Neural progenitor cell (in vitro differentiated cells): ENCODE results near the gene VAMP2. TPM values are rescaled to one million over a fixed set of nuclear protein-coding genes. Genes with fewer than 3 reads are reported as not detected.

ENCODE experiments used
- DNase-seq: peaks from one replicate; pipeline ENCODE4 v3.0.0-alpha.2; 2016; ENCODE audit warnings: low spot score
- H2AFZ ChIP-seq: fragments of 200-600 bp; sonication (generic); replicated peaks from 2 replicates; pipeline ENCODE4 v1.6.1; 2016; ENCODE audit warnings: antibody characterized with exemption
- H3F3A ChIP-seq: fragments of 200-600 bp; sonication (generic); 2 replicates; pipeline ENCODE4 v1.6.1; 2016; ENCODE audit warnings: antibody characterized with exemption, low read depth
- H3K27ac ChIP-seq: fragments of 200-600 bp; sonication (generic); 2 replicates; pipeline ENCODE4 v1.5.1; 2016; ENCODE audit warnings: mild to moderate bottlenecking
- H3K27me3 ChIP-seq: fragments of 200-600 bp; sonication (generic); 2 replicates; pipeline ENCODE4 v1.6.1; 2016; ENCODE audit warnings: mild to moderate bottlenecking, moderate library complexity
- H3K36me3 ChIP-seq: fragments of 200-600 bp; sonication (generic); 2 replicates; pipeline ENCODE4 v1.5.1; 2016
- H3K4me1 ChIP-seq: fragments of 200-600 bp; sonication (generic); 2 replicates; pipeline ENCODE4 v1.6.1; 2016; ENCODE audit warnings: mixed run types
- H3K4me2 ChIP-seq: fragments of 200-600 bp; sonication (generic); 2 replicates; pipeline ENCODE4 v1.6.1; 2016
- H3K4me3 ChIP-seq: fragments of 200-600 bp; sonication (generic); 2 replicates; pipeline ENCODE4 v1.5.1; 2016
- H3K79me2 ChIP-seq: fragments of 200-600 bp; sonication (generic); 2 replicates; pipeline ENCODE4 v1.6.1; 2016; ENCODE audit warnings: low read depth
- H3K9ac ChIP-seq: fragments of 200-600 bp; sonication (generic); 2 replicates; pipeline ENCODE4 v1.6.1; 2016
- H3K9me3 ChIP-seq: fragments of 200-600 bp; sonication (generic); 2 replicates; pipeline ENCODE4 v1.5.1; 2016; ENCODE audit warnings: low read depth
- H4K20me1 ChIP-seq: fragments of 200-600 bp; sonication (generic); 2 replicates; pipeline ENCODE4 v1.6.1; 2016; ENCODE audit warnings: low read depth
- H3K27ac Mint-ChIP-seq: 3 replicates; pipeline ENCODE4 v1.8.0; 2021; ENCODE audit warnings: mixed read lengths
- H3K27me3 Mint-ChIP-seq: 2 replicates; pipeline ENCODE4 v1.8.0; 2022; ENCODE audit warnings: low read depth, mild to moderate bottlenecking, inconsistent platforms, moderate library complexity, mixed read lengths; ENCODE audit not compliant: insufficient read depth
- H3K36me3 Mint-ChIP-seq: 3 replicates; pipeline ENCODE4 v1.8.0; 2021; ENCODE audit warnings: mixed read lengths
- H3K4me1 Mint-ChIP-seq: 3 replicates; pipeline ENCODE4 v1.8.0; 2021; ENCODE audit warnings: mixed read lengths
- H3K4me3 Mint-ChIP-seq: 3 replicates; pipeline ENCODE4 v1.8.0; 2021; ENCODE audit warnings: mild to moderate bottlenecking, moderate library complexity, mixed read lengths
- H3K9me3 Mint-ChIP-seq: 3 replicates; pipeline ENCODE4 v1.8.0; 2020; ENCODE audit warnings: mixed read lengths
- CTCF ChIP-seq: fragments of 200-600 bp; sonication (generic); IDR thresholded peaks from 2 replicates; pipeline ENCODE4 v1.5.1; 2017; ENCODE audit warnings: antibody characterized with exemption, mild to moderate bottlenecking
- EZH2 ChIP-seq: fragments of 200-600 bp; sonication (generic); IDR thresholded peaks from 2 replicates; pipeline ENCODE4 v1.6.1; 2017; ENCODE audit warnings: antibody characterized with exemption, mild to moderate bottlenecking, moderate library complexity
- EZH2phosphoT487 ChIP-seq: fragments of 200-600 bp; sonication (generic); IDR thresholded peaks from 2 replicates; pipeline ENCODE4 v1.6.1; 2017; ENCODE audit warnings: antibody characterized with exemption
- total RNA-seq: library from RNA; depleted of rRNA; stranded (reverse); fragments of >200 nt; gene quantifications from 2 replicates; pipeline ENCODE4 v1.2.3, GENCODE V29; 2015; ENCODE audit warnings: low replicate concordance

Gene VAMP2
- total RNA-seq, 1 donor from 2014 or later = 11.7 TPM

- peaks cover 3% of the 10 kb centered on the region for H3K27me3 Mint-ChIP-seq
- H3K36me3 Mint-ChIP-seq = no peaks in the 10 kb centered on the region
- no peaks in the 10 kb centered on the region for H3K36me3 ChIP-seq
- H3K9ac ChIP-seq = no peak overlapping the region
- DNase-seq = no peak
- H3K9me3 Mint-ChIP-seq = no peaks in the 10 kb centered on the region
- H3K27me3 ChIP-seq = peaks cover 21% of the 10 kb centered on the region
- peak overlapping the region; percentile 19 for H2AFZ ChIP-seq
- H3K79me2 ChIP-seq = no peaks in the 10 kb centered on the region
- peaks cover 10% of the 10 kb centered on the region for H3K4me1 ChIP-seq
- no peak overlapping the region for H3K4me3 Mint-ChIP-seq
- H3K27ac ChIP-seq = no peak overlapping the region
- H3K27ac Mint-ChIP-seq = no peak overlapping the region
- H3K9me3 ChIP-seq = no peaks in the 10 kb centered on the region
- peaks cover 15% of the 10 kb centered on the region for H3K4me1 Mint-ChIP-seq
- H3K4me2 ChIP-seq = peak overlapping the region; percentile 68
- peak overlapping the region; percentile 75 for H3K4me3 ChIP-seq
- no peak for TF ChIP-seq EZH2phosphoT487
- no peak for TF ChIP-seq CTCF
- peaks cover 47% of the 10 kb centered on the region for H3F3A ChIP-seq
- peaks cover 15% of the 10 kb centered on the region for H4K20me1 ChIP-seq
Measured at GRCh38 chr17:8190506-8190905, 27.8 kb upstream of the VAMP2 start.

GRCh38 chr17:8189711-8190477 is 27.1 kb upstream of the VAMP2 start, which contains the start of gene BORCS6:
Gene BORCS6, minus strand, starts transcription at chr17:8190180. Its CDS starts 40 bp downstream, at chr17:8190140.
- Mint-ChIP-seq H3K27me3 (peaks cover 3% of the 10 kb centered on the region), H3K9me3 (no peaks in the 10 kb centered on the region), H3K4me1 (peaks cover 15% of the 10 kb centered on the region), H3K27ac (no peak within 1 kb of the TSS), H3K4me3 (no peak within 1 kb of the TSS), H3K36me3 (no peaks in the 10 kb centered on the region)
- Histone ChIP-seq H3K4me3 (peak within 1 kb of the TSS; percentile 75), H3K4me1 (peaks cover 10% of the 10 kb centered on the region), H3K9me3 (no peaks in the 10 kb centered on the region), H3F3A (peaks cover 47% of the 10 kb centered on the region), H4K20me1 (peaks cover 15% of the 10 kb centered on the region), H2AFZ (peak within 1 kb of the TSS; percentile 74), H3K9ac (no peak within 1 kb of the TSS), H3K27ac (no peak within 1 kb of the TSS), H3K36me3 (no peaks in the 10 kb centered on the region), H3K79me2 (no peaks in the 10 kb centered on the region), H3K4me2 (peak within 1 kb of the TSS; percentile 79), H3K27me3 (peaks cover 21% of the 10 kb centered on the region)
- TF ChIP-seq EZH2 (no peak), EZH2phosphoT487 (no peak), CTCF (no peak)
- peak; percentile 98 for DNase-seq

GRCh38 chr17:8189041-8189710 is 26.4 kb upstream of the VAMP2 start:
- Mint-ChIP-seq H3K4me3 (no peak overlapping the region), H3K27ac (no peak overlapping the region), H3K27me3 (peaks cover 6% of the 10 kb centered on the region), H3K36me3 (no peaks in the 10 kb centered on the region), H3K4me1 (peaks cover 15% of the 10 kb centered on the region), H3K9me3 (no peaks in the 10 kb centered on the region)
- Histone ChIP-seq H3K9ac (no peak overlapping the region), H3K79me2 (no peaks in the 10 kb centered on the region), H3K27me3 (peaks cover 21% of the 10 kb centered on the region), H2AFZ (peak overlapping the region; percentile 74), H3K36me3 (no peaks in the 10 kb centered on the region), H3F3A (peaks cover 47% of the 10 kb centered on the region), H3K4me1 (peaks cover 10% of the 10 kb centered on the region), H3K4me3 (peak overlapping the region; percentile 75), H3K4me2 (peak overlapping the region; percentile 79), H4K20me1 (peaks cover 15% of the 10 kb centered on the region), H3K9me3 (no peaks in the 10 kb centered on the region), H3K27ac (no peak overlapping the region)
- peak; percentile 31 for DNase-seq
- TF ChIP-seq EZH2 = peak; percentile 70
- TF ChIP-seq CTCF = no peak
- TF ChIP-seq EZH2phosphoT487 = peak; percentile 84
